ENCODE data around the gene UGT1A9. TPM values are rescaled to one million over a fixed set of nuclear protein-coding genes. Genes with fewer than 3 reads are reported as not detected.

The UGT1A9 gene
- polyA plus RNA-seq, 1 donor from 2014 or later: not detected

GRCh38 chr2:233754872-233755611 is 83.3 kb downstream of the UGT1A9 start:
- Histone ChIP-seq H3K27me3 (ENCODE audit: insufficient read depth, low read depth, low read length) (no peaks in the 10 kb centered on the region), H3K9me2 (ENCODE audit: insufficient read depth, low read length) (no peaks in the 10 kb centered on the region), H3K4me3 (ENCODE audit: low read length) (no peak overlapping the region), H3K9me3 (ENCODE audit: low read length) (no peaks in the 10 kb centered on the region), H3K27ac (ENCODE audit: low read length) (no peak overlapping the region), H3K79me2 (replicated peaks; ENCODE audit: insufficient read depth, low read length) (no peaks in the 10 kb centered on the region), H3K9ac (ENCODE audit: low read length) (no peak overlapping the region), H4K20me1 (ENCODE audit: insufficient read depth) (no peaks in the 10 kb centered on the region), H3K4me2 (ENCODE audit: low read length) (no peak overlapping the region), H3F3A (ENCODE audit: insufficient read depth, low read length, poor library complexity, severe bottlenecking) (no peaks in the 10 kb centered on the region), H2AFZ (ENCODE audit: low read depth, low read length) (no peak overlapping the region), H3K36me3 (ENCODE audit: insufficient read depth, low read length) (no peaks in the 10 kb centered on the region)
- TF ChIP-seq SMC3 (conservative IDR thresholded peaks at IDR 0.05; ENCODE audit: poor library complexity): no peak
- no peak for TF ChIP-seq POLR2AphosphoS5 (IDR thresholded peaks at IDR 0.05)
- TF ChIP-seq EZH2 (IDR thresholded peaks at IDR 0.05; ENCODE audit: borderline replicate concordance, insufficient read depth, low read length, poor library complexity, severe bottlenecking): no peak
- no peak for TF ChIP-seq CTCF (IDR thresholded peaks at IDR 0.05; ENCODE audit: poor library complexity, severe bottlenecking)
- TF ChIP-seq EP300 (conservative IDR thresholded peaks at IDR 0.05; ENCODE audit: poor library complexity, severe bottlenecking): no peak
- no peak for TF ChIP-seq TAF1 (IDR thresholded peaks at IDR 0.05; ENCODE audit: low read depth)
- TF ChIP-seq MXI1 (conservative IDR thresholded peaks at IDR 0.05; ENCODE audit: poor library complexity, severe bottlenecking): no peak
- no peak for TF ChIP-seq RAD21 (conservative IDR thresholded peaks at IDR 0.05)
- TF ChIP-seq REST (IDR thresholded peaks at IDR 0.05; ENCODE audit: borderline replicate concordance): no peak

GRCh38 chr2:233756429-233757081 is 84.9 kb downstream of the UGT1A9 start:
- Histone ChIP-seq H3K4me3 (ENCODE audit: low read length) (no peak overlapping the region), H3K4me2 (ENCODE audit: low read length) (no peak overlapping the region), H4K20me1 (ENCODE audit: insufficient read depth) (no peaks in the 10 kb centered on the region), H3K9ac (ENCODE audit: low read length) (no peak overlapping the region), H3K9me3 (ENCODE audit: low read length) (no peaks in the 10 kb centered on the region), H3K36me3 (ENCODE audit: insufficient read depth, low read length) (no peaks in the 10 kb centered on the region), H3F3A (ENCODE audit: insufficient read depth, low read length, poor library complexity, severe bottlenecking) (no peaks in the 10 kb centered on the region), H3K27me3 (ENCODE audit: insufficient read depth, low read depth, low read length) (no peaks in the 10 kb centered on the region), H3K79me2 (replicated peaks; ENCODE audit: insufficient read depth, low read length) (no peaks in the 10 kb centered on the region), H3K27ac (ENCODE audit: low read length) (no peak overlapping the region), H3K9me2 (ENCODE audit: insufficient read depth, low read length) (no peaks in the 10 kb centered on the region), H2AFZ (ENCODE audit: low read depth, low read length) (no peak overlapping the region)
- no peak for TF ChIP-seq SMC3 (conservative IDR thresholded peaks at IDR 0.05; ENCODE audit: poor library complexity)
- no peak for TF ChIP-seq REST (IDR thresholded peaks at IDR 0.05; ENCODE audit: borderline replicate concordance)
- TF ChIP-seq TAF1 (IDR thresholded peaks at IDR 0.05; ENCODE audit: low read depth): no peak
- no peak for TF ChIP-seq EZH2 (IDR thresholded peaks at IDR 0.05; ENCODE audit: borderline replicate concordance, insufficient read depth, low read length, poor library complexity, severe bottlenecking)
- TF ChIP-seq POLR2AphosphoS5 (IDR thresholded peaks at IDR 0.05): no peak
- TF ChIP-seq MXI1 (conservative IDR thresholded peaks at IDR 0.05; ENCODE audit: poor library complexity, severe bottlenecking): no peak
- no peak for TF ChIP-seq RAD21 (conservative IDR thresholded peaks at IDR 0.05)
- no peak for TF ChIP-seq CTCF (IDR thresholded peaks at IDR 0.05; ENCODE audit: poor library complexity, severe bottlenecking)
- TF ChIP-seq EP300 (conservative IDR thresholded peaks at IDR 0.05; ENCODE audit: poor library complexity, severe bottlenecking): no peak

Measured in neural cell (in vitro differentiated cells).